A549 (cell line): ENCODE data around the gene CDK5R1. TPM values are rescaled to one million over a fixed set of nuclear protein-coding genes. Genes with fewer than 3 reads are reported as not detected.

Experiments
- ATAC-seq, 2 experiments: fragments of 200-7000 bp in 1 of 2; fragments of >200 bp in 1 of 2; cut with Nextera tagmentation in 1 of 2; cut with Tn5 transposase in 1 of 2; 3 replicates each; pipeline versions ENCODE4 v1.8.0 to v1.9.1; 2018 to 2020; ENCODE audit warnings: mild to moderate bottlenecking in 1 of 2, moderate library complexity in 1 of 2
- CTCF ChIA-PET: fragments of 300-600 bp; sonication (Branson Sonifier 250); formaldehyde crosslinking; extraction: SDS; loops from one replicate; lab custom pipeline; 2021; ENCODE audit warnings: antibody characterized with exemption, inconsistent platforms; lab: Yijun Ruan, JAX
- POLR2A ChIA-PET: fragments of 350-600 bp; formaldehyde crosslinking; extraction: SDS; loops from one replicate; lab custom pipeline; 2021; ENCODE audit warnings: antibody characterized with exemption, inconsistent platforms; lab: Yijun Ruan, JAX
- DNase-seq, 2 experiments: peaks; one replicate each; pipeline versions ENCODE4 v3.0.0 to v3.0.0-alpha.2; 2011 to 2016; ENCODE audit warnings: low read depth in 1 of 2, low spot score in 1 of 2
- FAIRE-seq: peaks from 2 replicates; lab custom pipeline; 2011; peaks lifted over from hg19 to GRCh38; lab: Jason Lieb, UNC
- H3K27ac ChIP-seq, 2 experiments: fragments of >200 bp; sonication (Bioruptor Twin); formaldehyde crosslinking; 3 replicates each; pipeline ENCODE4 v1.5.1; 2016 to 2017
- H3K4me1 ChIP-seq: fragments of >200 bp; sonication (Bioruptor Twin); formaldehyde crosslinking; 3 replicates; pipeline ENCODE4 v1.6.1; 2016
- H3K4me2 ChIP-seq: fragments of >200 bp; sonication (Bioruptor Twin); formaldehyde crosslinking; 3 replicates; pipeline ENCODE4 v1.6.1; 2016
- H3K4me3 ChIP-seq: fragments of >200 bp; sonication (Bioruptor Twin); formaldehyde crosslinking; 3 replicates; pipeline ENCODE4 v1.5.1; 2016
- H3K9me3 ChIP-seq: fragments of >200 bp; sonication (Bioruptor Twin); formaldehyde crosslinking; 3 replicates; pipeline ENCODE4 v1.6.1; 2016
- ATOH8 ChIP-seq: fragments of 250-450 bp; sonication (Bioruptor Pico); IDR thresholded peaks from 2 replicates; pipeline ENCODE4 v1.5.0; 2020; ENCODE audit warnings: low read depth, mild to moderate bottlenecking, moderate library complexity
- BHLHE40 ChIP-seq: IDR thresholded peaks from 2 replicates; pipeline ENCODE4 v1.6.1; 2012; ENCODE audit warnings: low read depth, low read length, inconsistent platforms
- CBX8 ChIP-seq: fragments of 200-600 bp; sonication (generic); IDR thresholded peaks from 2 replicates; pipeline ENCODE4 v1.6.1; 2016
- E2F6 ChIP-seq: IDR thresholded peaks from 2 replicates; pipeline ENCODE4 v1.6.1; 2012; ENCODE audit warnings: low read depth, borderline replicate concordance
- ELK1 ChIP-seq: fragments of 150-350 bp; IDR thresholded peaks from 2 replicates; pipeline ENCODE4 v1.6.1; 2014; ENCODE audit warnings: low read depth, mild to moderate bottlenecking, low read length
- GATA3 ChIP-seq: IDR thresholded peaks from 2 replicates; pipeline ENCODE4 v1.6.1; 2012; ENCODE audit warnings: borderline replicate concordance
- HDAC2 ChIP-seq: fragments of 200-600 bp; sonication (generic); IDR thresholded peaks from 2 replicates; pipeline ENCODE4 v1.6.1; 2016
- HOXA7 ChIP-seq: fragments of 250-450 bp; sonication (Bioruptor Pico); IDR thresholded peaks from 2 replicates; pipeline ENCODE4 v1.5.0; 2020; ENCODE audit warnings: mild to moderate bottlenecking, moderate library complexity
- HOXB5 ChIP-seq: fragments of 250-450 bp; sonication (Bioruptor Pico); IDR thresholded peaks from 2 replicates; pipeline ENCODE4 v1.5.0; 2020; ENCODE audit warnings: mild to moderate bottlenecking, moderate library complexity
- KDM5A ChIP-seq: fragments of 200-600 bp; sonication (generic); IDR thresholded peaks from 2 replicates; pipeline ENCODE4 v1.6.1; 2016; ENCODE audit warnings: antibody characterized with exemption, mild to moderate bottlenecking
- MAFK ChIP-seq: fragments of 450-650 bp; IDR thresholded peaks from 2 replicates; pipeline ENCODE4 v1.6.1; 2014; ENCODE audit not compliant: partially characterized antibody
- MAZ ChIP-seq: fragments of 150-350 bp; IDR thresholded peaks from 2 replicates; pipeline ENCODE4 v1.6.1; 2014; ENCODE audit warnings: antibody characterized with exemption, low read depth, low read length, borderline replicate concordance
- RAD21 ChIP-seq, 2 experiments: fragments of >200 bp in 1 of 2; sonication (Bioruptor Twin) in 1 of 2; formaldehyde crosslinking in 1 of 2; IDR thresholded peaks in 1 of 2; conservative IDR thresholded peaks in 1 of 2; 2 replicates in 1 of 2; 3 replicates in 1 of 2; pipeline ENCODE4 v1.6.1; 2012 to 2018; ENCODE audit warnings: inconsistent platforms in 1 of 2
- RNF2 ChIP-seq: fragments of 200-600 bp; sonication (generic); IDR thresholded peaks from 2 replicates; pipeline ENCODE4 v1.6.1; 2016; ENCODE audit warnings: low read depth, mild to moderate bottlenecking, antibody characterized with exemption, moderate library complexity, borderline replicate concordance
- SMC3 ChIP-seq: fragments of >200 bp; sonication (Bioruptor Twin); formaldehyde crosslinking; IDR thresholded peaks from 3 replicates; pipeline ENCODE4 v1.6.1; 2018; ENCODE audit warnings: inconsistent platforms
- TP53 ChIP-seq: fragments of 250-450 bp; sonication (Bioruptor Pico); IDR thresholded peaks from 2 replicates; pipeline ENCODE4 v1.5.0; 2021; ENCODE audit warnings: mild to moderate bottlenecking, moderate library complexity
- ZC3H11A ChIP-seq: fragments of 450-650 bp; IDR thresholded peaks from 2 replicates; pipeline ENCODE4 v1.6.1; 2014; ENCODE audit warnings: antibody characterized with exemption, mild to moderate bottlenecking
- WGBS: methylation state at CpG from one replicate; pipeline ENCODE4 v1.1.6; 2017; ENCODE audit errors: missing lambda C conversion rate; 5-methylcytosine and 5-hydroxymethylcytosine counted together
- polyA plus RNA-seq, 4 experiments: library from polyadenylated mRNA; depleted of rRNA in 3 of 4; stranded (reverse); fragments of >200 nt; fragmentation: RNase III in 1 of 4; extraction: RNeasy Plus Mini Kit Qiagen cat#74134 plus additional on column Dnase treatment in 1 of 4; gene quantifications; 2 replicates in 3 of 4; 3 replicates in 1 of 4; pipeline ENCODE4 v1.2.3, GENCODE V29; 2011 to 2017
- TF ChIP-seq, protein P1 (sequence below): fragments of >200 bp; sonication (Bioruptor Twin); formaldehyde crosslinking; IDR thresholded peaks from 2 replicates; pipeline ENCODE4 v1.6.1; 2016
- TF ChIP-seq, protein P2 (sequence below): IDR thresholded peaks from 2 replicates; pipeline ENCODE4 v1.6.1; 2012
- TF ChIP-seq, protein P3 (sequence below): fragments of 450-650 bp; IDR thresholded peaks from 2 replicates; pipeline ENCODE4 v1.6.1; 2014; ENCODE audit warnings: antibody characterized with exemption
- TF ChIP-seq, protein P4 (sequence below): fragments of 250-450 bp; sonication (Bioruptor Pico); IDR thresholded peaks from 2 replicates; pipeline ENCODE4 v1.5.0; 2021; ENCODE audit warnings: mild to moderate bottlenecking, moderate library complexity, borderline replicate concordance

CDK5R1 gene
- polyA plus RNA-seq, 2 of the 4 experiments (the other 2 are of a cell fraction), result 0.93 to 2.8 TPM

DNA sequence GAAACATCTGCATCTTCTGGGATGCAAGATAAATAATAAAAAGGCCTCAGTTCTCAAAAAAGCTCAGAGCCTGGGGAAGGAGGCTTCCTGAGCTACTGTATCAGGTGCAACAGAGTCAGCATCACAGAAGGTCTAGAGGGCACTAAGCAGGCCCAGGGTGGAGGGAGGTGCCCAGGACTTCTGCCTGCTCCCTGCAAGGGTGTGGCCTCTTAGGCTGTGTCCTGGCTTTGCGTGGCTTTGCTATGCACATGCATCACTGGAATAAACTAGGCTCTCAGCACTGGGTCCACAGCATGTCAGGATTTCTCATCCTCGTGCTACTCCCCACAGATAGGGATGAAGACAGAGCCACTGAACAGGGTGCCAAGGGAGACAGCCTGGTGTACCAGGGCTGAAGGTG, 25.5 kb downstream of the CDK5R1 start:
- TF ChIP-seq MAFK (no peak), TP53 (CRISPR knock-in tag) (no peak), CBX8 (no peak), BHLHE40 (no peak), MAZ (no peak)
- TF ChIP-seq, protein P1, sequence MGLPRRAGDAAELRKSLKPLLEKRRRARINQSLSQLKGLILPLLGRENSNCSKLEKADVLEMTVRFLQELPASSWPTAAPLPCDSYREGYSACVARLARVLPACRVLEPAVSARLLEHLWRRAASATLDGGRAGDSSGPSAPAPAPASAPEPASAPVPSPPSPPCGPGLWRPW, result no peak
- TF ChIP-seq, protein P2, sequence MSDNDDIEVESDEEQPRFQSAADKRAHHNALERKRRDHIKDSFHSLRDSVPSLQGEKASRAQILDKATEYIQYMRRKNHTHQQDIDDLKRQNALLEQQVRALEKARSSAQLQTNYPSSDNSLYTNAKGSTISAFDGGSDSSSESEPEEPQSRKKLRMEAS, result no peak
- ChIA-PET POLR2A (no interaction called here), CTCF (interaction anchor here (0.5 kb wide), 1 partner anchor 1267 kb away, joined by 3 read pairs; no protein-coding TSS in a partner anchor)
- Histone ChIP-seq H3K4me1 (no peaks in the 10 kb centered on the region), H3K9me3 (no peaks in the 10 kb centered on the region), H3K4me2 (no peak overlapping the region), H3K27ac (no peak overlapping the region), H3K4me3 (no peak overlapping the region)
- ATAC-seq (peak in 1 of 2 experiments; percentile 28; a peak in 3 of 6 replicates), DNase-seq (no peak), FAIRE-seq (no peak)
- 68% methylated on average over 2 of the region's 2 CpGs for WGBS

DNA sequence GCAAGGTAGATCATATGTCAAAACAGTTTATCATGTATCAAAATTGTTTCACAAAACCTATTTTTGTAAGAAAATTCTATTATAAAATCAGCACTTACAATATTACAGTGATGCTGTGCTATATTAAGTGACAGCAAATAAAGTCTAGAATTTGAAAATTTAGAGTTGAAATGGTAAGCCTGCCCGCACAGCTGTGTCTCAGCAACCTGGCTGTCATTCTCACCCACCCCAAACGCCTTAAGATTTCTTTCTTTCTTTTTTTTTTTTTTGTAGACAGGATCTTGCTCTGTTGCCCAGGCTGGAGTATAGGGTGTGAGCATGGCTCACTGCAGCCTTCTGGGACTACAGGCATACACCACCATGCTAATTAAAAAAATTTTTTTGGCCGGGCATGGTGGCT, 26.8 kb downstream of the CDK5R1 start:
- Histone ChIP-seq H3K4me3 (no peak overlapping the region), H3K27ac (no peak overlapping the region), H3K4me2 (no peak overlapping the region), H3K9me3 (no peaks in the 10 kb centered on the region), H3K4me1 (no peaks in the 10 kb centered on the region)
- TF ChIP-seq HOXB5 (no peak), ELK1 (no peak), RAD21 (conservative IDR thresholded peaks at IDR 0.05 in 1 of 2, IDR thresholded peaks at IDR 0.05 in 1 of 2) (no peak), SMC3 (no peak), GATA3 (no peak), HOXA7 (CRISPR knock-in tag) (no peak), RNF2 (no peak), ZC3H11A (no peak), MAZ (no peak), KDM5A (no peak), HDAC2 (no peak), E2F6 (no peak), ATOH8 (CRISPR knock-in tag) (no peak)
- TF ChIP-seq, protein P3, sequence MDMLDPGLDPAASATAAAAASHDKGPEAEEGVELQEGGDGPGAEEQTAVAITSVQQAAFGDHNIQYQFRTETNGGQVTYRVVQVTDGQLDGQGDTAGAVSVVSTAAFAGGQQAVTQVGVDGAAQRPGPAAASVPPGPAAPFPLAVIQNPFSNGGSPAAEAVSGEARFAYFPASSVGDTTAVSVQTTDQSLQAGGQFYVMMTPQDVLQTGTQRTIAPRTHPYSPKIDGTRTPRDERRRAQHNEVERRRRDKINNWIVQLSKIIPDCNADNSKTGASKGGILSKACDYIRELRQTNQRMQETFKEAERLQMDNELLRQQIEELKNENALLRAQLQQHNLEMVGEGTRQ, result no peak
- TF ChIP-seq, protein P4, sequence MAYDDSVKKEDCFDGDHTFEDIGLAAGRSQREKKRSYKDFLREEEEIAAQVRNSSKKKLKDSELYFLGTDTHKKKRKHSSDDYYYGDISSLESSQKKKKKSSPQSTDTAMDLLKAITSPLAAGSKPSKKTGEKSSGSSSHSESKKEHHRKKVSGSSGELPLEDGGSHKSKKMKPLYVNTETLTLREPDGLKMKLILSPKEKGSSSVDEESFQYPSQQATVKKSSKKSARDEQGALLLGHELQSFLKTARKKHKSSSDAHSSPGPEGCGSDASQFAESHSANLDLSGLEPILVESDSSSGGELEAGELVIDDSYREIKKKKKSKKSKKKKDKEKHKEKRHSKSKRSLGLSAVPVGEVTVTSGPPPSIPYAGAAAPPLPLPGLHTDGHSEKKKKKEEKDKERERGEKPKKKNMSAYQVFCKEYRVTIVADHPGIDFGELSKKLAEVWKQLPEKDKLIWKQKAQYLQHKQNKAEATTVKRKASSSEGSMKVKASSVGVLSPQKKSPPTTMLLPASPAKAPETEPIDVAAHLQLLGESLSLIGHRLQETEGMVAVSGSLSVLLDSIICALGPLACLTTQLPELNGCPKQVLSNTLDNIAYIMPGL, result no peak
- POLR2A ChIA-PET, result no interaction called here
- DNase-seq (no peak), ATAC-seq (no peak), FAIRE-seq (no peak)
- CTCF ChIA-PET, result no interaction called here
- WGBS, result 29% methylated on average over 3 of the region's 3 CpGs
